Activated CD4-positive, alpha-beta T cell treated with anti-CD3 and anti-CD28 coated beads, Interleukin-2, amount 50 U/mL, for 24 hours (primary cell): ENCODE data around the gene BRAT1.
A peak's percentile ranks its signal among the peaks of the same experiment; 100 is the strongest.

Experiments
- DNase-seq, 2 donors: peaks; one replicate each; pipeline ENCODE4 v3.0.0-alpha.2; 2020; ENCODE audit warnings: low read depth in 1 of 2, low spot score in 1 of 2

Gene BRAT1

GRCh38 chr7:2524808-2525657 lies 30.3 kb downstream of the BRAT1 start:
- DNase-seq, result no peak

DNA sequence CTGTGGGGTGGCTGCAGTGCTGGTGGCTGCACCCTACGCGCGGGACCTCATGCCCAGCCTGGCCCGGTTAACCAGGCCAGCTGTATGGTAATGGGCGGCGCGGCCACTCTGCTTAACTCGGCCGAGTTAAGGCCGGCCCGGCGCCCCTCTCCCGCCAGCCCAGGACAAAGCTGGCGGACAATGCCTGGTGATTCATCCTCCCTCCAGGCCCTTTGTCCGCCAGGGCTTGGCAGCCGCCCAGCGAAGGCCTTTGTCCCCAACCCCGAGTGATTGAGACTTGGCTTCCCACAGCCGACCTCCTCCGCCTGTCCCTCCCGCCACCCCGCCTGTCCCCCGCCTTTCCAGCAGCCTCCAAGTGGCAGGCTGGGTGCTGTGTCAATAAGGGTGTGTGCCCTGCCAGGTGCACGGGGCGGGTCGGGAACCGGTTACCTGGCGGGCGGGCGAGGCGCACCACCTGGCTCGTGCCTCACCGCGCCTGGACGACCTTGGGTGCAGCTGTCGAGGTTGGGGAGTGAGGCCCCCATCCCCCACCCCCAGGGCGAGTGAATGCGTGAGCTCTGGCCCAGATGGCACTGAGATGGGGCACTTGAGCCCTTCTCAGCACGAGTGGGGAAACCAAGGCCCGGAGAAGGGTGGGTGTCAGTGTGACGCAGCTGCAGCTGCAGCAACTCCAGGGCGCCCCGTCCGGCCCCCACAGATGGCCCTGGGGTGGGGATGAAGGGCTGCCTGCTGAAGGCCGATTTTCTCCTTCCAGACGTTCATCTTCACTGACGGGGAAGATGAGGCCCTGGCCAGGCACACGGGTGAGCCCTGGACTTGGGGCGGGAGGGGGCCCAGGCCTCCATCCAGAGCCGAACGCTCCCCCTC lies 31.1 kb downstream of the BRAT1 start:
- no peak for DNase-seq

DNA sequence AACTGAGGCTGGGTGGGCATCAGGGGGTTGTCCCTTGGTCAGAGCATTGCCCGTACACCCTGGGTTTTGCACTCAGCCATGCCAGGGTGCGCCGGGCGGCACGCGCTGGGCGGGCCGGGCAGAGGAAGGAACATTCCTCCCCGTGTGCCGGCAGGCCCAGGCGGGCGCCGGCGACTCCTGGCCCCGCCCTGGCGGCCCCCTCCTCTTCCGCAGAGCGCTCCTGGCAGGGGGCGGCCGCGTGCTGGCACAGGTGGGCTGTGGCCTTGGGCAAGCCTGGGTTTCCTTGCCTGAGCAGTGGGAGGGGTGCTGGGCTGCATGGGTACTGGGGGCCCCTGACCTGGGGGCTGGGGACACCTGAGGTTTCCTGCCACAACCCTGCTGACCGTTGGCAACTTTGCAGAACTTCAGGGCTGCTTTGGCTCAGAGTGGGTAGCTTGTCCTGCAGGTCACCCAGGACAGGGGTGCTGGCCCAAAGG lies 31.8 kb downstream of the BRAT1 start:
- no peak for DNase-seq

DNA sequence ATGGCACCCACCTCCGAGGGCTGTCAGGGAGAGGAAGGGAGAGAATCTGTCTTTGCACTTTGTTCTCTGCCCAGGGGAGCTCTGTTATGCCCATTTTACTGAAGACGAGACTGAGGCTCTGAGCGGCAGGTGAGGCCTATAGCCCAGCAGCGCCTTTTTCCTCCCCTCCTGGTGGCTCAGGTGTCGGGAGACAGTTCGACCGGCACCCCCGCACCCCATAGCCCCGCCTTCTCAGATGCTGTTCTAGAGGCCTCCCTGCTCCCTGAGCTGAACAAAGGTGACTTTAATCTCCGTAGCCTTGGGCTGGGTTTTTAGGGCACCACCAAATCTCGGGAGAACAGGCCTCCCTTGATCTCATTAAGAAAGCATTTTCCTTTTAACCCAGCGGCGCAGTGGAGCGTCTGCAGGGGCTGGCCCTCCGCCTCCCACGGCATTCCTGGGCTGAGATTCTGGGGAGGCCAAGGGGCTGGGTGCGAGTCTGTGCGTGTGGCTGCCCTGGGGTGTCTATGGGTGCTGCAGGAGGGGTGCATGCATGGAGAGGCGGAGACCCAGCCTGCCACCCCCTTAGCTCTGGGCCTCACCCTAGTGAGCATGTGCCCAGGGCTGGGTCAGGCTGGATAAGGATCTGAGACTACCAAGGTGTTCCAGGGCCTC lies 32.4 kb downstream of the BRAT1 start:
- DNase-seq, result no peak

GRCh38 chr7:2521952-2522591 lies 33.3 kb downstream of the BRAT1 start:
- DNase-seq, result peak in 1 of 2 donors; percentile 35

GRCh38 chr7:2521341-2521745 lies 34.0 kb downstream of the BRAT1 start:
- DNase-seq, result no peak

GRCh38 chr7:2520761-2521290 lies 34.5 kb downstream of the BRAT1 start:
- no peak for DNase-seq

DNA sequence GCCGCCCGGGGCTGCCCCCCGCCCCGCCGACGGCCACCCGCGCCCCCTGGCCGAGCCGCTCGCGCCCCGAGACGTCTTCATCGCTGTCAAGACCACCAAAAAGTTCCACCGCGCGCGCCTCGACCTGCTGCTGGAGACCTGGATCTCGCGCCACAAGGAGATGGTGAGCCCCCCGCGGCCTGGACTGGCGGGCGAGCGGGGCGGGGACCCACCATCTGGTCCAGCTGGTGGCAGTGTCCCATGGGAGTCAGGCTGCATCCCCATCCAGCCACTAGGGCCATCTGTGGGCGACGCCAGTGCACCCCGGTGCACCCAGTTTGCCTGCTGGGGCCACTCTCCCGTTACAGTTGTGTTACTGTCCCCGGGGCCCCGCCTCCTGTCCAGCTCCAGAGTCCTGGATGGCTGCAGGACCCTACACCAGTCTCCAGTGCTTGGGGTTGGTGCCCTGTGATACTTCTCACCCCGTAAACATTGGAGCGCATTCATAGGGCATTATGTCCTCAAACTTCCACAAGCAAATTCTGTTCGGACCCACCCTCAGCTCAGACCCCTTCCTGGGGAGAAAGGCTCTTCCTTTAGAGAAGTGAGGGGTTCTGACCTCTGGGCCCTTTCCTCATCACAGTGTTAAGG lies 35.1 kb downstream of the BRAT1 start:
- DNase-seq, result no peak

DNA sequence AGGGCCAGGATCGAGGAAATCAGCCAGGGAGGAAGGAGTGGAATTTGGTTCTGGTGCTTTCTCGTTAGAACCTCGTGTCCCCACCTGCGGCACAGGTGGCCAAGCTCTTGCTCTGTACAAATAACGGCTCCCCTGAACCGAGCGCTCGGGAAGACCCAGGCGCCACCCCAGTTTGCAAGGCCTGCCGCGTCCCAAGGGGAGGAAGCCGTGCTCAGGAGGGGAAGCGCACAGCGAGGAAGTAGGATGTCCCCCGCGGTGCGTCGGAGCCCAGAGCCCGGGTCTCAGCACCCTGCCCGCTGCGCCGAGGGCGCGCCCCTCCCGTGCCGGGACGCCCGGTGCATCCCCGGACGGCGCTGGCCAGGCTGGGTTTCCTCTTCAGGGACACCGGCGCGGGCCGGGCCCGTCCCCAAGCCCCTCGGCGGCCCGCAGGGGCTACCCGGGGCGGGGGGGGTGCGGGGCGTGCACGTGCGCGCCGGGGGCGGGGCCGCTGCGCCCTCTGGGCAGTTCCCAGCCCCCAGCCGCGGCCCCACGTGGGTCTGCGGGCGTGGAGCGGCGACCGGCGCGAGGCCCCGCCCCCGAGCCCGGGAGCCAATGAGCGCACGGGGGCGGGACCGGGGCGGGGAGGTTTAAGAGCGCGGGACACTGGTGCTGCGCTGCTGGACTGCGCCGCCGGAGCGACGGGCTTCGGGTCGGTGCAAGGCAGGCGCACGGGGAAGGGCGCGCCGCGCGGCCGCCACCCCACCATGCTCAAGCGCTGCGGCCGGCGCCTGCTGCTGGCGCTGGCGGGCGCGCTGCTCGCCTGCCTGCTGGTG lies 36.0 kb downstream of the BRAT1 start, which contains the start of gene LFNG:
TSS of gene LFNG (plus strand) at position 656 of the 812 bp plus-strand sequence. CDS start at position 744, 88 bp downstream.
- peak; percentile 65 to 74 for DNase-seq

GRCh38 chr7:2518737-2519118 lies 36.6 kb downstream of the BRAT1 start:
- DNase-seq, result no peak

GRCh38 chr7:2517678-2518507 lies 37.4 kb downstream of the BRAT1 start:
- no peak for DNase-seq

- no peak for DNase-seq
Observed at GRCh38 chr7:2517026-2517425, 38.3 kb downstream of the BRAT1 start.

DNA sequence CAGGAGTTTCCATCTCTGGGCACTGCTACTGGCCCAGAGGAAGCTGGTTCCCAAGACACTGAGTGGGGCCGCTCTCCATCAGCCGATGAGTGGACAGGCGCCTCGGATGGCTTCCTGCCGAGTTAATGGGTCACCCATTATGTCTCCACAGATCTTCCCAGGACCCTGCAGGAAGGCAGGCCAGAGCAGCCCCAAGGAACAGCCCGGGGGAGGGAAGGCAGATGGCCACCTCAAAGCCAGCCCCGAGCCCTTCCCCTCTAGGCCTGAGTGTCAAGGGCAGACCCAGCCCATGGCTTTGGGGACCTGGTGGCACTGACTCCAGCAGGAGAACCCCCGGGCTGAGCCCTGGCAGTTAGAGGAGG lies 39.1 kb downstream of the BRAT1 start:
- DNase-seq, result no peak

GRCh38 chr7:2515424-2516193 lies 39.7 kb downstream of the BRAT1 start:
- no peak for DNase-seq

DNA sequence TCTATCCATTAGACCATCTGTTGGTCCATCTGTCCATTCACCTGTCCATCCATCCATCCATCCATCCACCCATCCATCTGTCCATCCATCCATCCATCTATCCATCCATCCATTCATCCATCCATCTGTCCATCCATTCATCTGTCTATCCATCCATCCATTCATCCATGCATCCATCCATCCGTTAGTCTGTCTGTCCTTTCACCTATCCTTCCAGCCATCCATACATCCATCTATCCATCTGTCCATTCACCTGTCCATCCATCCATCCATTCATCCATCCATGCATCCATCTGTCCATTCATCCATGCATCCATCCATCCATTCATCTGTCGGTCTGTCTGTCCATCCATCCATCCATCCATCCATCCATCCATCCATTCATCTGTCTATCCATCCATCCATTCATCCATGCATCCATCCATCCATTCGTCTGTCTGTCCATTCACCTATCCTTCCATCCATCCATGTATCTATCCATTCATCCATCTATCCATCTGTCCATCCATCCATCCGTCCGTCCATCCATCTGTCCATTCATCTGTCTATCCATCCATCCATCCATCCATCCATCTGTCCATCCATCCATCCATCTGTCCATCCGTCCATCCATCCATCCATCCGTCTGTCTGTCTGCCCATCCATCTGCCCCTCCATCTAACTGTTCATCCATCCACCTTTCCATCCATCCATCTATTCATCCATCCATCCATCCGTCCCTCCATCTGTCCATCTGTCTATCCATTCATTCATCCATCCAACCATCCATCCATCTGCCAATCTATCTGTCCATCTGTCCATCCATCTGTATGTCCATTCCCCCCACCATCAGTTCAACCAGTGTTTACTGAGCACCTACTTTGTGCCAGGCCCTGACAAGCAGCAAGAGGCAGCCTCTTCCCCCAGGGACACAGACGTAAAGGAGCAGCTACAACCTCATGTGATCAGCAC lies 40.6 kb downstream of the BRAT1 start:
- DNase-seq, result no peak

DNA sequence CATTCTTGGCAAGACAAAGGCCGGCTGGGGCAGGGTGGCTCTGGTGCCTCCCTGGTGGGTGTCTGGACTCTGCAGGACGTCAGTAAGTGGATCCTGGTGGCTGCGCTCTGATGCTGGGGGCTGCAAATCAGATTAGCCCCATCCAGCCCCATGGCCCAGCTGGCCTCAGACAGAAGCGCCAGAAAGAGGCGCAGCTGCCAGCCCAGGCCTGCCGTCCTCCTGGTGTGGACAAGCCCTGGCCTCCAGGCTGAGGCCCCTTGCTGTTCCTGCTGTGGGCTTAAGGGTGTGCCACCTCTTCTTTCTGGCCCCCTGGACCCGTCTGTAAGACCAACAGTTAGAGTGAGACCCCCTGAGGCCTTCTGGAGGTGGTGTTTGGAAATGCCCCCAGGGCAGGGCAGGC lies 41.6 kb downstream of the BRAT1 start:
- no peak for DNase-seq

DNA sequence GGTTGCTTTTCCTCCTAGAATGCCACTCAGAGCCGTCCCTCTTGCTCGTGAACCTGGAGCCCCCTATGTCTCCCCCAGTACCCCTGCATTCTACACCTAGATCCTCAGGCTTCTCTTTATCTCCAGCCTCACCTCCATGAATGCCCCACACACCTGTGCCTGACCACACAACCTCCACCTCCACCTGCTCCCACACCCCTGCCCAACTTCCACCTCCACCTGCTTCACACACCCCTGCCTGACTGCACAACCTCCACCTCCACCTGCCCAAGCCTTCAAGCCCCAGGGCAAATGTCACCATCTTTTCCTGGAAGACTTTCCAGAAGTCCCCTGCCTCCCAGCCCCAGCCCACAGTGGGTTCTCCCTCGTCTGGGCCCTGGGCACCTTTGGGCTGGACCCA lies 42.6 kb downstream of the BRAT1 start:
- no peak for DNase-seq
